Pancreas (tissue), 10 donors: Measurements from ENCODE around the gene LCN12. TPM values are rescaled to one million over a fixed set of nuclear protein-coding genes. Genes with fewer than 3 reads are reported as not detected.

Experiments used
- ATAC-seq, 4 donors: fragments of 200-7000 bp; cut with Tn5 transposase; one replicate each; pipeline versions ENCODE4 v1.8.0 to v1.9.1; 2020; ENCODE audit warnings: mild to moderate bottlenecking in 4 of 4, moderate library complexity in 4 of 4
- DNase-seq, 6 donors: peaks; one replicate each; pipeline ENCODE4 v3.0.0-alpha.2; 2020
- FAIRE-seq: peaks from 2 replicates; lab custom pipeline; 2012; peaks lifted over from hg19 to GRCh38; lab: Jason Lieb, UNC
- H3K27ac ChIP-seq, 4 donors: fragments of 200-600 bp; sonication (generic); 1 replicate in 3 of 4; 2 replicates in 1 of 4; pipeline versions ENCODE4 v1.5.0 to v1.8.0; 2020
- H3K27me3 ChIP-seq, 4 donors: fragments of 200-600 bp; one replicate each; pipeline ENCODE4 v1.8.0; 2021
- H3K36me3 ChIP-seq, 3 donors: fragments of 200-600 bp; sonication (generic) in 1 of 3; one replicate each; pipeline versions ENCODE4 v1.5.0 to v1.8.0; 2020 to 2021
- H3K4me1 ChIP-seq, 3 donors: fragments of 200-600 bp; one replicate each; pipeline ENCODE4 v1.8.0; 2021
- H3K4me3 ChIP-seq, 4 donors: fragments of 200-600 bp; sonication (generic) in 2 of 4; one replicate each; pipeline versions ENCODE4 v1.5.0 to v1.8.0; 2020 to 2021
- H3K9me3 ChIP-seq, 4 donors: fragments of 200-600 bp; one replicate each; pipeline ENCODE4 v1.8.0; 2021
- CTCF ChIP-seq, 4 donors: fragments of 200-600 bp; sonication (generic) in 3 of 4; IDR thresholded peaks; one replicate each; pipeline versions ENCODE4 v1.5.0 to v1.8.0; 2021; ENCODE audit warnings: antibody characterized with exemption in 4 of 4
- WGBS, 2 donors: extraction: QIAGEN DNeasy Blood & Tissue Kit; methylation state at CpG; one replicate each; pipeline ENCODE4 v1.1.7; 2013; 5-methylcytosine and 5-hydroxymethylcytosine counted together
- intact Hi-C, 3 donors: fragments of 100-400 bp; cut with DNase I; formaldehyde crosslinking; loops; one replicate each; pipeline versions ENCODE4 v1.11.1 to v1.14.2; 2022
- polyA plus RNA-seq, 2 donors: library from polyadenylated mRNA; stranded (reverse); fragments of 200-250 nt; gene quantifications; one replicate each; pipeline ENCODE4 v1.2.3, GENCODE V29; 2013
- total RNA-seq, 6 donors: library from RNA; stranded (reverse); fragmentation: NEBNext Ultra II Directional in 4 of 6; extraction: Animal tissue kit (Norgen Biotek cat#: 25700) in 4 of 6; gene quantifications; one replicate each; pipeline versions ENCODE4 v1.2.1 to v1.2.4, GENCODE V29; 2021 to 2023
- donor health status: healthy with polysubstance abuse.
- donor health status: DM: no; HTN: no; CAD: no; lungs with moderate emphysema.
- donor health status: DM: no; HTN: no; CAD: no.
- donor health status: control.
- donor health status: control.
- donor health status: Bipolar disorder and iron deficiency.
- donor health status: DM: yes; HTN: yes; CAD: no.
- donor health status: DM: no; HTN: no; CAD: no.
- donor health status: DM: no; HTN: no; CAD: no.
- donor health status: DM: yes; HTN: yes; CAD: no.

Gene LCN12, protein sequence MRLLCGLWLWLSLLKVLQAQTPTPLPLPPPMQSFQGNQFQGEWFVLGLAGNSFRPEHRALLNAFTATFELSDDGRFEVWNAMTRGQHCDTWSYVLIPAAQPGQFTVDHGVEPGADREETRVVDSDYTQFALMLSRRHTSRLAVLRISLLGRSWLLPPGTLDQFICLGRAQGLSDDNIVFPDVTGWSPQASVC
- total RNA-seq = 1 to 10 TPM in 5 of 6 donors, under 1 TPM in 1; 0.57 to 7.6 (median 3.0) TPM
- polyA plus RNA-seq = 10 to 100 TPM in 1 of 2 donors, 1 to 10 TPM in 1; 9.0 to 16.5 TPM

- Histone ChIP-seq H3K36me3 (no peaks in the 10 kb centered on the region), H3K4me1 (peaks cover 0 to 18% (median 0%) of the 10 kb centered on the region in 3 donors), H3K9me3 (no peaks in the 10 kb centered on the region), H3K27ac (peak within 1 kb of the TSS; percentile 42 to 94 (median 94)), H3K27me3 (no peaks in the 10 kb centered on the region), H3K4me3 (no peak within 1 kb of the TSS)
- FAIRE-seq (no peak), DNase-seq (peak in 2 of 6 donors; percentile 50 to 80), ATAC-seq (no peak)
- TF ChIP-seq CTCF (IDR thresholded peaks at IDR 0.05) = no peak
- 73 to 82% methylated on average over 13 to 14 of the region's 14 CpGs for WGBS, 2 donors
- intact Hi-C loops = loop anchor here in 1 of 3 donors (10.0 kb wide), 1 partner anchor 73 kb away; the partner anchor contains the start of gene ABCA2
Measured at GRCh38 chr9:136951541-136952320, at the start of gene LCN12. Gene LCN12 (plus strand): TSS chr9:136952273. CDS start chr9:136952328, 55 bp downstream.

DNA sequence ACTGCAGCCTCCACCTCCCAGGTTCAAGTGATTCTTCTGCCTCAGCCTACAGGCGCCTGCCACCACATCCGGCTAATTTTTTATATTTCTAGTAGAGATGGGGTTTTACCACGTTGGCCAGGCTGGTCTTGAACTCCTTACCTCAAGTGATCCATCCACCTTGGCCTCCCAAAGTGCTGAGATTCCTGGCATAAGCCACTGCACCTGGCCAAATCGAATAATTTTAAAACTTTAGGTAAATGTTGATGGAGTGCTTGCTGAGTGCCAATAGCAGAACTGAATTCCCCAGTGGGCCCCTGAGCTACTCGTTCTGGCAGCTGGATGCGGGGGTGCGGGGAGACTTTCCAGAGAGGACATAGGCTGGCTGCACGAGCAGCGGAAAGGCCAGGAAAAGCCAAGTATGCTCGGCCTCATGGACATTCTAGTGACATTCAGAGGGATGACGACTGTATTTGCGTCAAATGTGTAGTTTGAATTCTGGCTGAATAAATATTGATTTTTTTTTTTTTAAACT lies 49.0 kb upstream of the LCN12 start:
- Histone ChIP-seq H3K27ac (peak overlapping the region; percentile 67 to 94 (median 82)), H3K9me3 (no peaks in the 10 kb centered on the region), H3K4me3 (peak overlapping the region in 1 of 4 donors; percentile 7), H3K4me1 (peaks cover 16 to 35% (median 24%) of the 10 kb centered on the region in 3 donors), H3K27me3 (no peaks in the 10 kb centered on the region), H3K36me3 (peaks cover 0 to 3% (median 0%) of the 10 kb centered on the region in 3 donors)
- intact Hi-C loops = no loop called here
- no peak for TF ChIP-seq CTCF (IDR thresholded peaks at IDR 0.05)
- DNase-seq (peak; percentile 53 to 75 (median 68)), FAIRE-seq (no peak), ATAC-seq (peak; percentile 49 to 80 (median 59))
- 35 to 38% methylated on average over 12 of the region's 12 CpGs for WGBS, 2 donors

- ATAC-seq (no peak), DNase-seq (no peak), FAIRE-seq (no peak)
- Histone ChIP-seq H3K36me3 (peaks cover 0 to 9% (median 0%) of the 10 kb centered on the region in 3 donors), H3K4me1 (peaks cover 16 to 26% (median 22%) of the 10 kb centered on the region in 3 donors), H3K9me3 (no peaks in the 10 kb centered on the region), H3K4me3 (no peak overlapping the region), H3K27ac (no peak overlapping the region), H3K27me3 (no peaks in the 10 kb centered on the region)
- TF ChIP-seq CTCF (IDR thresholded peaks at IDR 0.05) = no peak
- WGBS, 2 donors = 78 to 79% methylated on average over 4 of the region's 4 CpGs
- intact Hi-C loops = no loop called here
Measured at GRCh38 chr9:136906266-136906665, 45.8 kb upstream of the LCN12 start.

- FAIRE-seq = no peak
Measured at GRCh38 chr9:136907011-136907914, 44.8 kb upstream of the LCN12 start.

More at GRCh38 chr9:136907011-136907914, 44.8 kb upstream of the LCN12 start:
- no peak overlapping the region for H3K27ac ChIP-seq
- H3K4me1 ChIP-seq = peaks cover 10 to 16% (median 12%) of the 10 kb centered on the region in 3 donors
- H3K4me3 ChIP-seq = no peak overlapping the region
- intact Hi-C loops = no loop called here
- ATAC-seq (no peak), DNase-seq (peak in 1 of 6 donors; percentile 73)
- WGBS, 2 donors = 96% methylated on average over 29 of the region's 29 CpGs
- no peak for TF ChIP-seq CTCF (IDR thresholded peaks at IDR 0.05)
- no peaks in the 10 kb centered on the region for H3K9me3 ChIP-seq
- peaks cover 0 to 9% (median 0%) of the 10 kb centered on the region in 3 donors for H3K36me3 ChIP-seq
- H3K27me3 ChIP-seq = no peaks in the 10 kb centered on the region
